ENCODE results near the gene BBS12.

BBS12 gene

GRCh38 chr4:122715221-122715620, 17.3 kb upstream of the BBS12 start:
- DNase-seq (ENCODE audit: low read depth) = no peak

- DNase-seq (ENCODE audit: low read depth) = peak; percentile 67
Observed at GRCh38 chr4:122716825-122717448, 15.6 kb upstream of the BBS12 start.

GRCh38 chr4:122718281-122718680, 14.2 kb upstream of the BBS12 start:
- DNase-seq (ENCODE audit: low read depth) = no peak

- DNase-seq (ENCODE audit: low read depth) = no peak
Observed at GRCh38 chr4:122722256-122722655, 10.2 kb upstream of the BBS12 start.

- no peak for DNase-seq (ENCODE audit: low read depth)
Observed at GRCh38 chr4:122728856-122729255, 3.6 kb upstream of the BBS12 start.

- DNase-seq (ENCODE audit: low read depth) = no peak
Observed at GRCh38 chr4:122731676-122732075, 828 bp upstream of the BBS12 start.

GRCh38 chr4:122733787-122734120, 1.2 kb downstream of the BBS12 start:
- no peak for DNase-seq (ENCODE audit: low read depth)

GRCh38 chr4:122739174-122739573, 6.7 kb downstream of the BBS12 start:
- DNase-seq (ENCODE audit: low read depth) = no peak

GRCh38 chr4:122742933-122743829, 10.7 kb downstream of the BBS12 start:
- no peak for DNase-seq (ENCODE audit: low read depth)

- no peak for DNase-seq (ENCODE audit: low read depth)
Observed at GRCh38 chr4:122744229-122744628, 11.7 kb downstream of the BBS12 start.

- DNase-seq (ENCODE audit: low read depth) = no peak
Observed at GRCh38 chr4:122746485-122746965, 14.0 kb downstream of the BBS12 start.

GRCh38 chr4:122747068-122747467, 14.6 kb downstream of the BBS12 start:
- DNase-seq (ENCODE audit: low read depth) = no peak

GRCh38 chr4:122747883-122748282, 15.4 kb downstream of the BBS12 start:
- no peak for DNase-seq (ENCODE audit: low read depth)

- no peak for DNase-seq (ENCODE audit: low read depth)
Observed at GRCh38 chr4:122749704-122750454, 17.4 kb downstream of the BBS12 start.

- DNase-seq (ENCODE audit: low read depth) = no peak
Observed at GRCh38 chr4:122755675-122756074, 23.2 kb downstream of the BBS12 start.

- no peak for DNase-seq (ENCODE audit: low read depth)
Observed at GRCh38 chr4:122758033-122758432, 25.5 kb downstream of the BBS12 start.

GRCh38 chr4:122759639-122760310, 27.3 kb downstream of the BBS12 start:
- DNase-seq (ENCODE audit: low read depth) = no peak

GRCh38 chr4:122762520-122762919, 30.0 kb downstream of the BBS12 start:
- no peak for DNase-seq (ENCODE audit: low read depth)

GRCh38 chr4:122762966-122763716, 30.6 kb downstream of the BBS12 start:
- no peak for DNase-seq (ENCODE audit: low read depth)

GRCh38 chr4:122764071-122764820, 31.7 kb downstream of the BBS12 start:
- DNase-seq (ENCODE audit: low read depth) = no peak

GRCh38 chr4:122764821-122765215, 32.3 kb downstream of the BBS12 start:
- DNase-seq (ENCODE audit: low read depth) = no peak

Data from activated T-cell treated with anti-CD3 and anti-CD28 coated beads for 1 hour (primary cell).